HG03159 (cell line): ENCODE data around the gene WDR1.
A peak's percentile ranks its signal among the peaks of the same experiment; 100 is the strongest.

Experiments
- ATAC-seq: cut with Tn5 transposase; IDR thresholded peaks from one replicate; pipeline ENCODE4 v1.9.1; 2021; ENCODE audit warnings: mild to moderate bottlenecking, moderate library complexity; ENCODE audit not compliant: unreplicated experiment

WDR1 gene, protein sequence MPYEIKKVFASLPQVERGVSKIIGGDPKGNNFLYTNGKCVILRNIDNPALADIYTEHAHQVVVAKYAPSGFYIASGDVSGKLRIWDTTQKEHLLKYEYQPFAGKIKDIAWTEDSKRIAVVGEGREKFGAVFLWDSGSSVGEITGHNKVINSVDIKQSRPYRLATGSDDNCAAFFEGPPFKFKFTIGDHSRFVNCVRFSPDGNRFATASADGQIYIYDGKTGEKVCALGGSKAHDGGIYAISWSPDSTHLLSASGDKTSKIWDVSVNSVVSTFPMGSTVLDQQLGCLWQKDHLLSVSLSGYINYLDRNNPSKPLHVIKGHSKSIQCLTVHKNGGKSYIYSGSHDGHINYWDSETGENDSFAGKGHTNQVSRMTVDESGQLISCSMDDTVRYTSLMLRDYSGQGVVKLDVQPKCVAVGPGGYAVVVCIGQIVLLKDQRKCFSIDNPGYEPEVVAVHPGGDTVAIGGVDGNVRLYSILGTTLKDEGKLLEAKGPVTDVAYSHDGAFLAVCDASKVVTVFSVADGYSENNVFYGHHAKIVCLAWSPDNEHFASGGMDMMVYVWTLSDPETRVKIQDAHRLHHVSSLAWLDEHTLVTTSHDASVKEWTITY

GRCh38 chr4:10116569-10117358, at the start of gene WDR1:
Gene WDR1 (minus strand): TSS chr4:10116799. CDS start chr4:10116666, 133 bp downstream.
- ATAC-seq = peak; percentile 89

- no peak for ATAC-seq
These were observed 48.3 kb upstream of the WDR1 start for GRCh38 chr4:10164877-10165283.

DNA sequence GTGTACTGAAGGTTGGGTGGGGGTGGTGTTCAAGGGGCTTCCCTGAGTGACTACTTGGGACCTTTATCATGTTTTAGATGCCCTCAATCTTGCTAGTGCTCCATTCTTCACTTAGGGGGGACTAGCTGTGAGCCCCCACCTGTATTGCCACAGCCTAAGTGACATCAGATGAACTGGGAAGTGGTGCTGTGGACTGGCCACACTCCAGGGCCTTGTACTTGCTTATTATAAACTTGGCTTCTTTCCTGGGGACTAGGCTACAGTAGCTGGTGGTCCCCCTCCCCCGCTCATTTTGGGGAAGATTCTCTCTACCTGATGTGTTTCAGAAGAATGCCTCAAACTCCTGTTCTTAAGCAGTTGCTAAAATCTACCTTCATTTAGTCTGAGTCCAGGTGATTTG, 46.7 kb upstream of the WDR1 start:
- ATAC-seq = no peak

GRCh38 chr4:10162341-10163000, 45.9 kb upstream of the WDR1 start:
- ATAC-seq = no peak

DNA sequence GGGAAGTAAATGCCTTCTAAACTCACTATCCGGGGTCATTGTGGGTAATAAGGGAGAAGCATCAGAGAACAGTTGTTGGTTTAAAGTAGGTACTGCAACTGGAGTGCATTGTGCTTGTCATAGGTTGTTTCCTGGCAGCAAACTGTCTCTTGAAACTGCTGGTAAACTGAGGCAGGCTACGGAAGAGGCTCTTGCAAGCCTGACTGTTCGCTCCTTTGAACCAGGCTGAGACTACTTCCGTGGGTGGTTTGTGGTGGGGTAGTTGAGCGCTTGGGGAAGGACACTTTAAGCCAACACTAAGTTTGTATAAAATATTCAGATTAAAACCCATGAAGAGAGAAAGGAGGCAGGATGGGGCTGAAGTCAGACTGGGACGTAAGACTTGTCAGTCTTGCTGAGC, 45.2 kb upstream of the WDR1 start:
- ATAC-seq = no peak

DNA sequence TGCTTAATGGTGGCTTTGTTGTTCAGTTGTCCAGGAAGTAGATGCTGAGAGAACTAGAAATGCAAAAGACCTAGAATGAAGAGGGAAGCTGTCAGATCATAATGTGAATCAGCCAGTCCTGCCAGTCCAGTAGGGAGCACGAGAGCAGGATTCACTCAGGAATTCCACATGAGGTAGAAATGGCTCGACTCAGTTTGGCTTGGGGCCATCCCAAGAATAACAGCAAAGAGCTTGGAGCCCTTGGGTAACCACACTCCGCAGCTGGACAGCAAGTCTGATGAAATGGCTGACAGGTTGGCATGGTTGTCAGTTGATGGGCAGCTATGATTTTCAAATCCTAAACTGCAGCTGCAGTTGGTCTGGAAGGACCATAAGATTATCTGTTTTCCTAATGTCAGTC, 44.5 kb upstream of the WDR1 start:
- no peak for ATAC-seq

GRCh38 chr4:10160281-10160856, 43.8 kb upstream of the WDR1 start:
- no peak for ATAC-seq

DNA sequence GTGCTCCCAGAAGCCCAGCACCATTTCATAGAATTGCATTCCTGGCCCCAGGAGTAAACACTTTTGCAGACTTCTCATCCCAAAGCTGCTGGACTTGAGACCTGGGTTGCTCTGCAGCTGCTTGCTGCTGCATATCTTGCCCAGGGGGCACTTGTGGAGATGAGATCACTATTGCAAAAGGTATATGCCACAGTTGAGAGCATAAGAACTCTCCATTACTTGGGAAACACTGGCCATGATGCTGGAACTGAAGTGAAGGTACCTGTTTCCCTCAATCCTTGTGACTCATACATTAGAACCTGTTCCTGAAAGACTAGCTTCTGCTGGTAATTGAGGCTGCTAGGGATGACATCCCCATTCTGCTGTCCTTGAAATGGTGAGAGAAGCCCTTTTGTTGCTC, 43.1 kb upstream of the WDR1 start:
- no peak for ATAC-seq

- ATAC-seq = no peak
These were observed 41.8 kb upstream of the WDR1 start for GRCh38 chr4:10158333-10158942.

DNA sequence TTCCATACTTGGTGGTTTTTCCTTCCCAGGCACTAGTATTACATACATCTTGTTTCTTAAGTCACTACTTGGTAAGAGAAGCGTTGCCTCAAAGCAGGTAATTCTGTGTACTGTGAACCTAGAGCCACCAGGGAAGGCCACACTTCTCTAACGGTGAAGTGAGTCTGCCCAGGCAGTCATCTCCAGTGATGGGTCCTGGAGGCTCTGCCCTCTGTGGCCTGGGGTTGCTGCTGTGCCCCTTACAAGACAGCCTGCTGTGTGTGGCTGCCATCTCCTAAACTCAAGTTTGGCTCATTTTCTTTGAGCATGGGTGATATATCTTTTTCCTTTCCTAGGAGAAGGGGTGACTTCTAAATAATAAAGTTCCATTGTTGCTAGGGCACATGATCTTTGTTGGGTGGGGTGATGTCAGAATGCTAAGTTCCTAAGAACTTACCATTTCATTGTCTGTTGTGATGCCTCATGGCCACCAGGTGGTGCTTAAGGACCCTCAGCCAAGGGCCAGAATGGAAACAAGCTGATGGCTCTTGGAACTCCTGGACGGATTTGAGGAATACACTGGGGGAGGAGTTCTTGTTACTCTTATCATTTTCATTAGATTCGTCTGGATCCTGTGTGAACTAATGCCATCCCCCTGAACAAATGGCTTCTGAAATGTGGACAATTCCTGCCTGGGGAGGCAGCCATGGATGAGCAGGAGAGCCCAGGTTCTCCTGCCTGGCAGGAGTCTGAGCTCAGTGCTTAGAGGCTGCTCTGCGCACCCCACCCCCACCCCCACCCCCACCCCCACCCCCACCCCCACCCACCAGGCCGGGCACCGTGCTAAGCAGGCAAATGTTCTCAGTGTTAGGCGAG, 41.1 kb upstream of the WDR1 start:
- ATAC-seq = peak; percentile 79

GRCh38 chr4:10154241-10154640, 37.6 kb upstream of the WDR1 start:
- ATAC-seq = no peak

GRCh38 chr4:10153161-10153560, 36.6 kb upstream of the WDR1 start:
- no peak for ATAC-seq

GRCh38 chr4:10151182-10151581, 34.6 kb upstream of the WDR1 start:
- peak; percentile 69 for ATAC-seq

DNA sequence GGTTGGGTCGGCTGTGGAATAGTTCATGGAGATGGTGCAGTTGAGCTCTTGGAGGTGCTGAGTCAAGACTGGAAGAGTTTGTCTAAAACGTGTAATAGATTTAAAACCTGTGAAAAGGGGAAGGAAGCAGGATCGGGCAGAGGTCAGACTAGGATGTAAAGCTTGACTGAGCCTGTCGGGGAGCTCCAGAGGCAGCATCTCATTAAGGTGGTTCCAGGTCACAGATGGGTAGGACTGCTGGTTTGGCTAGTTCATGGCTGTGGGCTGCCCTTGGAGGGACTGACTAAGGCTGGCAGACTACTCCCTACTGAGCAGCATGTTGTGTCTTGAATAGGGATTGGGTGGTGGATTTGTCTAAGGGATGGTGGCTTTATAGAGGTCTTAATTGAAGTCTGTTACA, 28.4 kb upstream of the WDR1 start:
- ATAC-seq = no peak

DNA sequence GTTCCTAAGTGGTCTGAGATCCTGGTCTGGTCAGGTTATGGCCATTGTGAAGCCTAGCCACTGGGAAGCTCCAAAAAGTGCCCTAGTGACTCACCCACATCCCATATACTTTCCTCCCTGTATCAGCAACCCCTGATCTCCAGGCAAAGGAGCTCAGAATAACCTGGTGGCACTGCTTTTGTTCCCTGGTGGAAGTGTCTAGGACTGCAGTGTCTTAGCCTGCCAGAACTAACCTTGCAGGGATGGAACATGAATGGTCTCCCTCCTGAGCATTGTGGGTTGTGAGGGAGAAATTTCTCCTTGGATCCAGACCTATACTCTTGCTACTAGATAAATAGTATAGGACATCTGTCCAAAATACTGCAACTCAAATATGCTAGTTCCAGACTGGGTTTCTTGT, 27.9 kb upstream of the WDR1 start:
- ATAC-seq = no peak

GRCh38 chr4:10143171-10143570, 26.6 kb upstream of the WDR1 start:
- ATAC-seq = no peak

GRCh38 chr4:10140866-10141759, 24.5 kb upstream of the WDR1 start:
- no peak for ATAC-seq

GRCh38 chr4:10139518-10139917, 22.9 kb upstream of the WDR1 start:
- no peak for ATAC-seq

GRCh38 chr4:10135260-10135659, 18.7 kb upstream of the WDR1 start:
- ATAC-seq = no peak
